Activated naive CD8-positive, alpha-beta T cell treated with anti-CD3 and anti-CD28 coated beads for 36 hours (primary cell): ENCODE measurements around the gene CRISPLD2. TPM values are rescaled to one million over a fixed set of nuclear protein-coding genes. Genes with fewer than 3 reads are reported as not detected.

Experiments
- DNase-seq: peaks from one replicate; pipeline ENCODE4 v3.0.0; 2021
- H3K27ac Mint-ChIP-seq: one replicate; pipeline ENCODE4 v1.8.0; 2022; ENCODE audit warnings: mild to moderate bottlenecking, moderate library complexity, mixed read lengths
- H3K27me3 Mint-ChIP-seq: one replicate; pipeline ENCODE4 v1.8.0; 2022; ENCODE audit warnings: mild to moderate bottlenecking, mixed read lengths
- H3K36me3 Mint-ChIP-seq: one replicate; pipeline ENCODE4 v1.8.0; 2021; ENCODE audit warnings: mild to moderate bottlenecking, mixed read lengths
- H3K4me1 Mint-ChIP-seq: one replicate; pipeline ENCODE4 v1.8.0; 2021; ENCODE audit warnings: mixed read lengths
- H3K4me3 Mint-ChIP-seq: one replicate; pipeline ENCODE4 v1.8.0; 2022; ENCODE audit warnings: mild to moderate bottlenecking, moderate library complexity, mixed read lengths
- H3K9me3 Mint-ChIP-seq: one replicate; pipeline ENCODE4 v1.8.0; 2022; ENCODE audit warnings: mixed read lengths
- total RNA-seq, 2 experiments: library from RNA; stranded (reverse); gene quantifications; one replicate each; pipeline ENCODE4 v1.2.3, GENCODE V29; 2021

CRISPLD2 gene
- total RNA-seq, 2 experiments from 2014 or later = not detected

DNA sequence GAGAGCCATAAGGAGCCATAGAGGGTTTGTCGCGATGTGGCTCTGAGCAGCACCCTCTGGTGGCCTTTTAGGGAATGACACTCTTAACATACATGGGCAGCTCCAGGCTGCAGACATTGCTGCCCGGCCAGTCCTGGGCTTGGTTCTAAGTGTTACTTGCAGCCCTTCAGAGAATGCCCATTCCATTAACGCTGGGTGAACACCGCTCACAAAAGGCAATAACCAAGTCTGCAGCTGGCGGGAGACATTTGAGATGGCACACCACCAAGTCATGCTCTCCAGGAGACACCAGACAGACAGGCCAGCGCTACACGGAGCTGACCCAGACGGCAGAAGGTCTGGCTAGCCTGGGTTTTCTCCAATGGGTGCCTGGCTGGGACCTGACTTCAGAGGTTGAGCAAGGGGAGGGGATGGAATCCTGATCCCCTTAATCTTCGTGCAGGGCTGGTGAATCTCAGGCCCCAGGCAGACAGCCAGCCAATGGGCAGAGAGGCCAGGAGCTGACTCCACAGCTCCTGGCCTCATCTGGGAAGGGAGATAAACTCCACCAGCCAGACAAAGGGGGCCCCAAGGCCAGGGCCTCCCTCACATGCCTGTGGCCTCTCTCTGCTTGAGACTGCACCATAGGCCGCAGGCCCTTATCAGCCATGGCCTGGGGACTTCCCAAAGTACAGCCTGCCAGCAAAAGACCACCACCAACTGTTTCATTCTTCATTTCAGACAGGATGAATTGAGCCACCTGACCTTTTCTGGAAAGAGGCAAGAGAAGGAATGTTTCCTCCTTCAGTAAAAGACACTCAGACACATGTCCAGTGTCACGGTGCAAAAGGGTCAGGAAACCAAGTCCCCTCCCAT is 132.8 kb downstream of the CRISPLD2 start:
- H3K27me3 Mint-ChIP-seq = no peaks in the 10 kb centered on the region
- H3K27ac Mint-ChIP-seq = no peak overlapping the region
- H3K4me1 Mint-ChIP-seq = peaks cover 2% of the 10 kb centered on the region
- no peaks in the 10 kb centered on the region for H3K36me3 Mint-ChIP-seq
- H3K9me3 Mint-ChIP-seq = no peaks in the 10 kb centered on the region
- peak; percentile 56 for DNase-seq
- H3K4me3 Mint-ChIP-seq = no peak overlapping the region

DNA sequence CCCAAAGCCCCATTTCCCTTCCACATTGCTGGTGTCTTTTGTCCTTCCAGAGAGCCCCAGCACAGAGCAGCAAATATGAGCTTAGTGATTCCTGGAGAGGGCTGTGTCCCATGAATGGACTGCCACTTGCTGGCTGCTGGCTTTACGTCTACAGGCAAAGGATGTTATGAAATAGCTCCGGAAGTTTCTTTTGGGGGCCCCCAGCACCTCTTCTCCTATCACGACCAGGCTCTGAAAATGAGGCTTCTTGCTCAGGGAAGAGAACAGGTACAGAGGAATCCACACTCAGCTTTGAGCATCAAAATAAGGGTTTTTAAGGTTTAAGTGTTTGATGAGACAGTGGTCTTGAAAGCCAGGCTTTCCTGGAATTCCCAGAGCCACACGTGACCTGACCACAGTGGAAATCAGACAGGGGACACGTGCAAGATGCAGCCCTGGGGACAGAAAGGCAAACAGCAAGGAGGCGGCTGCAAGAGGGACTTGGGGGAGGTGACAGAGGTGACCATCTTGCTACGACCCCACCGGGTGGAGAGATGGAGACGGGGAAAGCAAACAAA is 133.5 kb downstream of the CRISPLD2 start:
- Mint-ChIP-seq H3K36me3 (no peaks in the 10 kb centered on the region), H3K27ac (no peak overlapping the region), H3K27me3 (no peaks in the 10 kb centered on the region), H3K9me3 (no peaks in the 10 kb centered on the region), H3K4me1 (peaks cover 2% of the 10 kb centered on the region), H3K4me3 (no peak overlapping the region)
- DNase-seq = no peak

DNA sequence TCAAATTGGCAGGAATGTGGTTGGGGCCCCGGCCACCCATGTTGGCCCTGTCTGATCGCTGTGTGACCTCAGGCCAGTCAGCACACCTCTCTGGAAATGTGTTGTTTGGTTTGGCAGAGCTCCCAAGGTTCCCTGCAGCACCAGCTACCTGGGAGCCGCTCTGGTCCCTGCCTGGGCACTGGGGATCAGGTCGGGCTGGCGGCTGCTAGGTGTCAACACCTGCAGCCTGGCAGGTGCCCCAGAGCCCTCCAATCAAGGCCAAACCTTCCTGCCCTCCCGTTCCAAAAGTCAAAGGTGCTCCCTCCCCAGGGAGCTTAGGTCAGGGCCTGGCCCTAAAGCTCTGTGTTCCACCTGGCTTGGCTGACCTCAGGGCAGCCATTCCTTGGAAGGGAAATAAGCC is 135.6 kb downstream of the CRISPLD2 start:
- H3K4me3 Mint-ChIP-seq = no peak overlapping the region
- peaks cover 2% of the 10 kb centered on the region for H3K4me1 Mint-ChIP-seq
- H3K9me3 Mint-ChIP-seq = no peaks in the 10 kb centered on the region
- no peaks in the 10 kb centered on the region for H3K27me3 Mint-ChIP-seq
- H3K27ac Mint-ChIP-seq = no peak overlapping the region
- DNase-seq = no peak
- no peaks in the 10 kb centered on the region for H3K36me3 Mint-ChIP-seq

DNA sequence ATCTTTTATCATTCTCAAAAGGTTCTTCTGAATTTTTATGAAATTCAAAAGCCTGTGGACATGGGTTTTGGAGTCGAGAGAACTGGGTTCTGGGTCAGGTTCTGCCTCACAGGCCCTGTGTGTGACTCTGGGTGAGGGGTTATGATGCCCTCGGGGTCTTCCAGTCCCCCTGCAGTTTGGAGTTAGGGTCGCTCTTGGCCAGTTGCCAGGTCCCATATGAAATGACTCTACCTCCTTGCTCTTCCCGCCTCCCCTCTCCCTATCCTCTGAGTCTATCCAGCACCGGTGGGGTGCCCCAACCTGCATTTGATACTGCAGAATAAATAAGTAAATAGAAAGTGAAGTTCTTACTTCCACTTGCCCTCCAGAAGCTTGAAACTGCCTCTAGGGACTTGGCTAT is 137.4 kb downstream of the CRISPLD2 start:
- no peak for DNase-seq
- H3K27ac Mint-ChIP-seq = no peak overlapping the region
- H3K36me3 Mint-ChIP-seq = no peaks in the 10 kb centered on the region
- no peak overlapping the region for H3K4me3 Mint-ChIP-seq
- H3K4me1 Mint-ChIP-seq = peaks cover 2% of the 10 kb centered on the region
- H3K9me3 Mint-ChIP-seq = no peaks in the 10 kb centered on the region
- H3K27me3 Mint-ChIP-seq = no peaks in the 10 kb centered on the region

DNA sequence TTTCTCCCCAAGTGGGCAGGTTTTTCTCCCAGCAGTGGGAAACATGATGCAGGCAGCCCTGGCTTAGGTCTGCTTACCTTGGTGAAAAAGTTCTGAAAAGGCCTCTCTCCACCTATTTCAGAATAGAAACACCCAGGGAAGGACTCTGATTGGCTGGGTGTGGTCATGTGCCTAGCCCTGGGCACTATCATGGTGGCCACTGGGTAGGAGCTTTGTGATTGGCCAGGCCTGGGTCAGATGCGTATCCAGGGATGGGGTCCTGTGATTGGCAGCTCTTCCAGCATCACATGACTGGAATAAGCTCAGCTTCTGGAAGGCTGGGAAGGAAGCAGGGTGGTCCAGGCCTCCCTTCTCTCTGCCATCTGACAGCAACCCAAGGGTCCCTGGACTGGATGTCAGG is 138.0 kb downstream of the CRISPLD2 start:
- Mint-ChIP-seq H3K9me3 (no peaks in the 10 kb centered on the region), H3K27ac (no peak overlapping the region), H3K27me3 (no peaks in the 10 kb centered on the region), H3K4me1 (no peaks in the 10 kb centered on the region), H3K4me3 (no peak overlapping the region), H3K36me3 (no peaks in the 10 kb centered on the region)
- DNase-seq = no peak

Other genes with a start within 250 kb of the CRISPLD2 start
- 100 to 1,000 TPM; 588 to 605 TPM for gene COTL1, start 201.9 kb upstream of the CRISPLD2 start, total RNA-seq
- 10 to 100 TPM; 32.6 to 34.8 TPM for gene KLHL36, start 171.5 kb upstream of the CRISPLD2 start, total RNA-seq
- gene USP10, start 120.0 kb upstream of the CRISPLD2 start, total RNA-seq = 100 to 1,000 TPM; 148 to 151 TPM
- 10 to 100 TPM; 27.4 to 30.0 TPM for gene ZDHHC7, start 191.6 kb downstream of the CRISPLD2 start, total RNA-seq
- gene KIAA0513, start 207.8 kb downstream of the CRISPLD2 start, total RNA-seq = 1 to 10 TPM; 2.4 to 3.3 TPM